Keratinocyte (primary cell): Measurements from ENCODE around the gene ENDOU. TPM values are rescaled to one million over a fixed set of nuclear protein-coding genes. Genes with fewer than 3 reads are reported as not detected.

Source experiments
- DNase-seq: peaks from one replicate; pipeline ENCODE4 v3.0.0-alpha.2; 2011; ENCODE audit warnings: low read depth, missing footprints, low spot score
- FAIRE-seq: peaks from 2 replicates; lab custom pipeline; 2011; peaks lifted over from hg19 to GRCh38; lab: Jason Lieb, UNC
- H2AFZ ChIP-seq: 2 replicates; pipeline ENCODE4 v1.6.0; 2012; ENCODE audit warnings: low read length, control low read depth, inconsistent platforms; ENCODE audit not compliant: control insufficient read depth
- H3K27ac ChIP-seq: 2 replicates; pipeline ENCODE4 v1.5.1; 2011; ENCODE audit warnings: low read length; ENCODE audit not compliant: control insufficient read depth, insufficient read depth
- H3K27me3 ChIP-seq: 3 replicates; pipeline ENCODE4 v1.6.0; 2011; ENCODE audit warnings: low read length; ENCODE audit not compliant: control insufficient read depth, insufficient read depth; ENCODE audit errors: extremely low read depth
- H3K36me3 ChIP-seq, 2 experiments: 2 replicates in 1 of 2; 3 replicates in 1 of 2; pipeline ENCODE4 v1.5.1; 2011; ENCODE audit warnings: low read length in 2 of 2, mild to moderate bottlenecking in 1 of 2; ENCODE audit not compliant: control insufficient read depth in 2 of 2, insufficient read depth in 2 of 2; ENCODE audit errors: extremely low read depth in 1 of 2
- H3K4me1 ChIP-seq: 3 replicates; pipeline ENCODE4 v1.5.1; 2011; ENCODE audit warnings: low read length; ENCODE audit not compliant: control insufficient read depth, insufficient read depth; ENCODE audit errors: extremely low read depth
- H3K4me2 ChIP-seq: 3 replicates; pipeline ENCODE4 v1.6.0; 2011; ENCODE audit warnings: low read depth, low read length; ENCODE audit not compliant: control insufficient read depth, insufficient read depth; ENCODE audit errors: extremely low read depth
- H3K4me3 ChIP-seq, 3 experiments: fragments of 200-600 bp in 1 of 3; sonication (generic) in 1 of 3; 2 replicates in 2 of 3; 3 replicates in 1 of 3; pipeline ENCODE4 v1.5.1; 2011 to 2016; ENCODE audit warnings: low read length in 3 of 3, mild to moderate bottlenecking in 3 of 3, control low read depth in 2 of 3, inconsistent platforms in 1 of 3, low read depth in 1 of 3, mixed read lengths in 1 of 3, mixed run types in 1 of 3, moderate library complexity in 1 of 3; ENCODE audit not compliant: control insufficient read depth in 2 of 3, insufficient read depth in 2 of 3; ENCODE audit errors: extremely low read depth in 1 of 3
- H3K79me2 ChIP-seq: 2 replicates; pipeline ENCODE4 v1.6.0; 2012; ENCODE audit warnings: low read length; ENCODE audit not compliant: control insufficient read depth, insufficient read depth
- H3K9ac ChIP-seq: 3 replicates; pipeline ENCODE4 v1.6.0; 2011; ENCODE audit warnings: low read length; ENCODE audit not compliant: control insufficient read depth, insufficient read depth; ENCODE audit errors: extremely low read depth
- H3K9me1 ChIP-seq: 3 replicates; pipeline ENCODE4 v1.6.0; 2011; ENCODE audit warnings: low read length; ENCODE audit not compliant: control insufficient read depth, insufficient read depth; ENCODE audit errors: extremely low read depth
- H3K9me3 ChIP-seq: 2 replicates; pipeline ENCODE4 v1.5.1; 2012; ENCODE audit warnings: low read depth, low read length; ENCODE audit not compliant: control insufficient read depth
- H4K20me1 ChIP-seq: 3 replicates; pipeline ENCODE4 v1.6.0; 2011; ENCODE audit warnings: low read length; ENCODE audit not compliant: control insufficient read depth, insufficient read depth; ENCODE audit errors: extremely low read depth
- EZH2 ChIP-seq: IDR thresholded peaks from one replicate; pipeline ENCODE4 v1.6.1; 2012; ENCODE audit warnings: inconsistent platforms, mild to moderate bottlenecking, low read length, moderate library complexity
- dilution Hi-C: fragments of 300-500 bp; cut with MboI; formaldehyde crosslinking; loops from one replicate; pipeline ENCODE4 v1.7.0; 2020; ENCODE audit warnings: low sequenced_read_pairs; ENCODE audit not compliant: extremely low pct_ligation_motif_present
- polyA plus RNA-seq, 5 experiments: library from polyadenylated mRNA; depleted of rRNA in 3 of 5; stranded (reverse) in 3 of 5; stranded (forward) in 1 of 5; unstranded in 1 of 5; fragments of >200 nt; gene quantifications; 1 replicate in 1 of 5; 2 replicates in 3 of 5; 3 replicates in 1 of 5; pipeline versions ENCODE4 v1.2.1 to v1.2.3, GENCODE V29; 2011 to 2012; ENCODE audit warnings: missing spikeins in 2 of 5, low read depth in 1 of 5, low replicate concordance in 1 of 5
- TF ChIP-seq, protein P1 (sequence below), 3 experiments: IDR thresholded peaks in 1 of 3; conservative IDR thresholded peaks in 1 of 3; optimal IDR thresholded peaks in 1 of 3; 2 replicates in 2 of 3; 3 replicates in 1 of 3; pipeline versions ENCODE3 to v1.5.1; 2011; ENCODE audit warnings: low read length in 3 of 3, mild to moderate bottlenecking in 3 of 3, moderate library complexity in 2 of 3, control low read depth in 1 of 3, inconsistent platforms in 1 of 3; ENCODE audit not compliant: insufficient read depth in 2 of 3; ENCODE audit errors: extremely low read depth in 1 of 3

Gene ENDOU
- polyA plus RNA-seq, 1 donor (not counting 4 experiments of a cell fraction or from before 2014, with no cell fraction given), result 0.33 TPM

DNA sequence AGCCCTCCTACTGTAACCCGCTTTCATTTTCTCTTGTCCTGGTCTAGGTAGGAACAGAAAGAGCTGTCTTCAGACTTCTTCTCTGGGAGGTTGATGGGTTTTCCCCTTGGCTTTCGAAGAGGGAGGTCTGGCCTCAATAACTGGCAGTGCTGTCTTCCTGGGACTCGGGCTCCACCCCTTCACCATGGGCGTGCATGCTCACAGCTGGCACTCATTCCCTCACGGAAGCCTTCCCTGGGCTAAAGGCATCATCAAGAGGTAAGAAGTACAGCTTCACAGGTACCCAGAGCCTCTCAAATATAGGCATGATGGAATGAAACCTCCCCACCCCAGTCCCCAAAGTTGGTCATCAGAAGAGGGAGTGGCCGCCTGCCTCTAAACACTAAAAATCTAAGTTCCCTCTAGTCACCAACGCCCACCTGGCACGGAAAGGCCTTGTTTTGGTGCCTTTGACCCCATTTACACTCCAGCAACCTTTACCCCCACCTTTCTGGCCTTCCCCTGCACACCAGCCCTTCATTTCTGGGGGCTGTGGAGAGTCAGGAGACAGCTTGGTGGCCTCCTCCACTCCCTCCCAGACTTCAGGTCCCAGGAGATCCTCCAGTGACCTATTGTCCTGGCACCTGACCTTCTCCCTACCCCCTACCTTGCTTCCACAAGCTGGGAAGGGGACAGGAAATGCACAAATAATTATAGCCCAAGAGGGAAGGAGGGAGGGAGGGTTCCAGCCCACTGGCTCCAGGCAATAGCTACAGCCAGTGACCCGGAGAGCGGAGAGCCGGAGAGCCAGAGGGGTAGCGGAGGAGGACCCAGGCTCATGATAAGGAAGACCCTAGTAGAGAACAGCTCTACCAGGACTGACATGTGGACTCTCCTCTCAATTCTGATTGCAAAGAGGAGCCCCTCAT lies 30.6 kb upstream of the ENDOU start:
- dilution Hi-C loops, result no loop called here
- H2AFZ ChIP-seq, result no peak overlapping the region
- peak overlapping the region; percentile 93 for H3K27ac ChIP-seq
- no peak for TF ChIP-seq EZH2
- TF ChIP-seq, protein P1, sequence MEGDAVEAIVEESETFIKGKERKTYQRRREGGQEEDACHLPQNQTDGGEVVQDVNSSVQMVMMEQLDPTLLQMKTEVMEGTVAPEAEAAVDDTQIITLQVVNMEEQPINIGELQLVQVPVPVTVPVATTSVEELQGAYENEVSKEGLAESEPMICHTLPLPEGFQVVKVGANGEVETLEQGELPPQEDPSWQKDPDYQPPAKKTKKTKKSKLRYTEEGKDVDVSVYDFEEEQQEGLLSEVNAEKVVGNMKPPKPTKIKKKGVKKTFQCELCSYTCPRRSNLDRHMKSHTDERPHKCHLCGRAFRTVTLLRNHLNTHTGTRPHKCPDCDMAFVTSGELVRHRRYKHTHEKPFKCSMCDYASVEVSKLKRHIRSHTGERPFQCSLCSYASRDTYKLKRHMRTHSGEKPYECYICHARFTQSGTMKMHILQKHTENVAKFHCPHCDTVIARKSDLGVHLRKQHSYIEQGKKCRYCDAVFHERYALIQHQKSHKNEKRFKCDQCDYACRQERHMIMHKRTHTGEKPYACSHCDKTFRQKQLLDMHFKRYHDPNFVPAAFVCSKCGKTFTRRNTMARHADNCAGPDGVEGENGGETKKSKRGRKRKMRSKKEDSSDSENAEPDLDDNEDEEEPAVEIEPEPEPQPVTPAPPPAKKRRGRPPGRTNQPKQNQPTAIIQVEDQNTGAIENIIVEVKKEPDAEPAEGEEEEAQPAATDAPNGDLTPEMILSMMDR (optimal IDR thresholded peaks at IDR 0.05 in 1 of 3, IDR thresholded peaks at IDR 0.05 in 1 of 3, conservative IDR thresholded peaks at IDR 0.05 in 1 of 3; ENCODE audit: extremely low read depth in 1 of 3, insufficient read depth in 2 of 3, low read length in 3 of 3), result no peak
- no peak overlapping the region for H3K9ac ChIP-seq
- H3K9me3 ChIP-seq, result no peaks in the 10 kb centered on the region
- peak overlapping the region; percentile 80 for H3K4me2 ChIP-seq
- no peaks in the 10 kb centered on the region for H4K20me1 ChIP-seq
- peaks cover 4% of the 10 kb centered on the region for H3K9me1 ChIP-seq
- peak; percentile 62 for FAIRE-seq
- H3K4me1 ChIP-seq, result peaks cover 76% of the 10 kb centered on the region
- no peaks in the 10 kb centered on the region for H3K27me3 ChIP-seq
- no peaks in the 10 kb centered on the region for H3K36me3 ChIP-seq
- H3K79me2 ChIP-seq, result no peaks in the 10 kb centered on the region
- no peak overlapping the region for H3K4me3 ChIP-seq
- DNase-seq, result no peak

DNA sequence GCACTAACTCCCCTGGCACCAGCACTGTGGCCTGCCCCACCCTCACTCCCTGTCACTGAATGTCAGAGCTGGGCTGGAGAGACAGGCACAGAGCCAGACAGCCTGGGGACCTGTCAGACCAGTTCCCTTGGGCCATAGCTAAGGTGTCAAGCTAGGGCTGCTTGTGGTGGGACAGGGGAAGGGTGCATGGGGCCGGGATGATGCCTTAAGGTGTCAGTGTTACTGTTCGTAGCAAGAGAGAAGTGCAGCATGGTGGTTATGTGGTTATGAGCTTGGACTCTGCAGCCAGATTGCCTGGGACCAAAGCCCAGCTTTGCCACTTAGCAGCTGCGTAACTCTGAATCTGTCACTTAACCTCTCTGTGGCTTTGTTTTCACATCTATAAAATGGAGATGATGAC lies 29.6 kb upstream of the ENDOU start:
- no peaks in the 10 kb centered on the region for H4K20me1 ChIP-seq
- DNase-seq, result no peak
- no peak overlapping the region for H2AFZ ChIP-seq
- H3K9me1 ChIP-seq, result peaks cover 4% of the 10 kb centered on the region
- H3K27ac ChIP-seq, result peak overlapping the region; percentile 93
- H3K27me3 ChIP-seq, result no peaks in the 10 kb centered on the region
- dilution Hi-C loops, result no loop called here
- H3K9me3 ChIP-seq, result no peaks in the 10 kb centered on the region
- no peaks in the 10 kb centered on the region for H3K79me2 ChIP-seq
- H3K36me3 ChIP-seq, result peaks cover under 1 to 2% of the 10 kb centered on the region in 2 experiments
- peak overlapping the region in 1 of 3 experiments; percentile 28 for H3K4me3 ChIP-seq
- H3K9ac ChIP-seq, result no peak overlapping the region
- peaks cover 73% of the 10 kb centered on the region for H3K4me1 ChIP-seq
- peak overlapping the region; percentile 80 for H3K4me2 ChIP-seq
- TF ChIP-seq EZH2, result no peak
- TF ChIP-seq, protein P1 (optimal IDR thresholded peaks at IDR 0.05 in 1 of 3, IDR thresholded peaks at IDR 0.05 in 1 of 3, conservative IDR thresholded peaks at IDR 0.05 in 1 of 3; ENCODE audit: extremely low read depth in 1 of 3, insufficient read depth in 2 of 3, low read length in 3 of 3), result no peak
- no peak for FAIRE-seq
